HK-2 (cell line): ENCODE results near the gene PCDH17.

ENCODE experiments used
- DNase-seq: peaks from one replicate; pipeline ENCODE4 v3.0.0-alpha.2; 2018; ENCODE audit not compliant: unreplicated experiment

The PCDH17 gene

GRCh38 chr13:57739543-57740190 is 108.1 kb downstream of the PCDH17 start:
- DNase-seq, result no peak

GRCh38 chr13:57740719-57741118 is 109.2 kb downstream of the PCDH17 start:
- DNase-seq, result no peak

- DNase-seq, result no peak
Measured at GRCh38 chr13:57748096-57748495, 116.6 kb downstream of the PCDH17 start.

GRCh38 chr13:57760951-57761350 is 129.4 kb downstream of the PCDH17 start:
- DNase-seq, result no peak

- no peak for DNase-seq
Measured at GRCh38 chr13:57763689-57764088, 132.1 kb downstream of the PCDH17 start.
